HG03039 (cell line): ENCODE measurements around the gene BEST2.
A peak's percentile ranks its signal among the peaks of the same experiment; 100 is the strongest.

ENCODE experiments used
- ATAC-seq: cut with Tn5 transposase; IDR thresholded peaks from one replicate; pipeline ENCODE4 v1.9.1; 2021; ENCODE audit warnings: mild to moderate bottlenecking, moderate library complexity; ENCODE audit not compliant: unreplicated experiment

BEST2 gene

DNA sequence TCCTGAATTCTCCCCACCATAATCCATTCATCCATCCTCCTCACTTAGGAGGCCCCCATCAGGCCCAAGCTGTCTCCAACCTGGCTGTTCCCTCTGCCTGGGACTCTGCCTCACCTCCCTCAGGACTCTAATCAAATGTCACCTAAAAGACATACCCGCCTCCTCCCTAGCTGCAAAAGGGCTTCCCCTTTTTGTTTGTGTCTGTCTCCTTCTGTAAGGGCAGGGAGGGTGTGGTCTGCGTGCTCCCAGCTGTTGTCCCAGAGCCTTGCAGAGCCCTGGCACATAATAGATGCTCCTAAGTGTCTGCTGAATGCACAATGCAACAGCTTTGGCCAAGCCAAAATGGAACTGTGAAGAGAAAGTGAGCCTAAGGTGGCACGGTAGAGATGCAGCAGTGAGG lies 21.5 kb upstream of the BEST2 start:
- no peak for ATAC-seq

DNA sequence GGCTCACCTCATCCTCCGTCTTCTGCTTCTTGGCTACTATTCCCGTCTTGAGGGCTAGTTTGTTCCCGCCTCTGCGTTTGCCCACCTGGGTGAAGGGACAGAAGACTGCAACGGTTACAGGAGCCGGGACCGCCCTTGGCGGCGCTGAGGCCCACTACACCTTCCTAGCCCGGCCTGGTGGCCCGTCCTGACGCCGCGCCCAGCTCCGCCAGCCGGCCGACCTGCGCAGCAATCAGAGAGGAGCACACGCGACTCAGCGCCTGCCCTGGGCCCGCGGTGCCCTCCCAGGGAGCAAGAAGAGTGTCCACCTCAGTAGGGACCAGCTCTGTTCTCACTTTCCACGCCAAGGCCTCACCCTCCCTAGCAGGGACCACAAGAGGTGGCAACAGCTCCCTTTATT lies 20.3 kb upstream of the BEST2 start:
- ATAC-seq: no peak

DNA sequence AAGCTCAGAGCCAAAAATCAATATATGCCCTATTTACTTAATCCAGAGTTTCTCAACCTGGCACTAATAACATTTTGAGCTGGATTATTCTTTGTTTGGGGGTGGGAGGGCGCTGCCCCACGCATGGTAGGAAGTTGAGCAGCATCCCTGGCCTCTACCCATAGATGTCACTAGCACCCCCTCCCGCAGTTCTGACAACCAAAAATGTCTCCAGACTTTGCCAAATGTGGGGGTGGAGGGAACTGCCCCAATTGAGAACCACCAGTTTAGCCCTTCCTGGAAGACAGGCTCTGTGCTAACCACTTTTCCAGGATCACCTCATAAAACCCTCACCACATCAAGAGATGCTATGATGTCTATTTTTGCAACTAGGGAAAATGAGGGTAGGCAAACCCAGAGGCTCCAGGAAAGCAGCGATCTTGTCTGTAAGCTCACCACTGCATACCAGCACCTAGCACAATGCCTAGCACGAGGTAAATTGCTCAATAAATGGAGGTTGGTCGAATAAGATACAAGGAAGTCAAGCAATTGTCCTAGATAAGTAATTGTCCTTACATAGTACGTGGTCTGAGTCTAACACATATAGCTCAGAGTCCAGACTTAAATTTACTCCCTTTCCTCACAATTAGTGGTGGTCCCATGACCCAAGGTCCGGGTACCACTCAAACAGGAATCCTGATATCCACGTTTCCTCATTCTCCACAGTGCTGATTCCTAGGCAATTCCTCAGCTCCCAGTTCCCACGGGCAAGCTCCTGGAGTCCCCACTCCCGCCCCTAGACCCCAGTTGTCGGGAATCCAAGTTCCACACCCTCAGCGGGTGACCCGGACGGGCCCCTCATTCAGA lies 18.0 kb upstream of the BEST2 start:
- no peak for ATAC-seq

DNA sequence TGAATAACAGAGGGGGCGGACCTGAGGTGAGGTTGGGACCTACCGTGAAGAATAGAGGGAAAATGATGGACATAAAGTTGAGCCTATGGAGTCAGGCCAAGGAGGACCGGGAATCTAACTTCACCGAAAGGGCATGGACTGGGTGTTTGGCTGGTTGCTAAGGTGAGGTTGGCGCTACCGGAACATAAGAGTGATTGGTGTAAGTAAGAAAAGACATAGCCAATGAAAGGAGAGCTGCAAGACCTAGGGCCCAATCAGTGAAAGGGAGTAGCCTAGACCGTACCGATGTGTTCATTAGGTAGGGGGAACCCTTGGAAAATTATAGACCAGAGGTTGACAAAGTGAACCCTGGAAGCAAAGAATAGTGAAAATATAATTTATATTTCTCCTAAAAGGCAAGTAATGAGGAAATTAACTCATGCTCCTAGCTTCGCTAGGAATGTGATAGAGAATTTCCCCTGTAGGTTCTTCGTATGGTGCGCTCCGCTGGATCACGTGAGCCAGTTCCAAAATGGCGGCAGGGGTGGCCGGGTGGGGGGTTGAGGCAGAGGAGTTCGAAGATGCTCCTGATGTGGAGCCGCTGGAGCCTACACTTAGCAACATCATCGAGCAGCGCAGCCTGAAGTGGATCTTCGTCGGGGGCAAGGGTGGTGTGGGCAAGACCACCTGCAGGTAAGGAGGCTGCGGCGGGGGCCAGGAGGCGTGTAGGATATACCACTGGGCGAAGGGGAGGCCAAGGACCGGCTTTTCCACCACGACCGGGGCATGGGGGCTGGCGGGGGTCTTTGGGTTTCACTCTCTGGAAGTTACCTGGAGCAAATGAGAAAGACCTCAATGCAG lies 14.4 kb upstream of the BEST2 start, which contains the start of gene GET3:
Gene GET3 (plus strand): TSS at position 503 of the 840 bp plus-strand sequence. CDS start 9 bp downstream, at position 512.
- ATAC-seq: peak; percentile 58

DNA sequence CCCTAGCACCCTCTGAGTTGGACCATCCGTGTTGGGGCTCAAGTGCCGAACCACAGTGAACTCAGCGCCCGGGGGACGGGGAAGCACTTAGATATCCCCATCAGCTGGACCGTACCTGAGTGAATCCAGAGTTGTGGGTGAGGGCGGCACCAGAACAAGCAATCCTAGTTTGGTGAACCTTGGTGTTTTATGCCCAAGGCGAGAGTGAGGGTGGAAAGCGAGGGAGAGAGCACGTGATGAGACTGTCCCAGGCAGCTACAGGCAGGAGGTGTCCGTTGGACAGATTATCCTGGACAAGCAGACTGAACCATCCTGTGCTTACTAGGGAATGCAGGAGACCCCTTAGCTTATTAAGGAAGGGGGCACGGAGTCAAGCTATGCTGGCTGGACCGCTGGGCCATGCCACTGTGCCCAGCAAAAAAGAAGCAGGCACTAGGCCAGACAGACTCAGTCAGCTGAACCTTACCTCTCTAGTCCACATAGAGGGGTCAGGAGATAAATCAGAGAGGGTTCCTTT lies 13.7 kb upstream of the BEST2 start:
- no peak for ATAC-seq

DNA sequence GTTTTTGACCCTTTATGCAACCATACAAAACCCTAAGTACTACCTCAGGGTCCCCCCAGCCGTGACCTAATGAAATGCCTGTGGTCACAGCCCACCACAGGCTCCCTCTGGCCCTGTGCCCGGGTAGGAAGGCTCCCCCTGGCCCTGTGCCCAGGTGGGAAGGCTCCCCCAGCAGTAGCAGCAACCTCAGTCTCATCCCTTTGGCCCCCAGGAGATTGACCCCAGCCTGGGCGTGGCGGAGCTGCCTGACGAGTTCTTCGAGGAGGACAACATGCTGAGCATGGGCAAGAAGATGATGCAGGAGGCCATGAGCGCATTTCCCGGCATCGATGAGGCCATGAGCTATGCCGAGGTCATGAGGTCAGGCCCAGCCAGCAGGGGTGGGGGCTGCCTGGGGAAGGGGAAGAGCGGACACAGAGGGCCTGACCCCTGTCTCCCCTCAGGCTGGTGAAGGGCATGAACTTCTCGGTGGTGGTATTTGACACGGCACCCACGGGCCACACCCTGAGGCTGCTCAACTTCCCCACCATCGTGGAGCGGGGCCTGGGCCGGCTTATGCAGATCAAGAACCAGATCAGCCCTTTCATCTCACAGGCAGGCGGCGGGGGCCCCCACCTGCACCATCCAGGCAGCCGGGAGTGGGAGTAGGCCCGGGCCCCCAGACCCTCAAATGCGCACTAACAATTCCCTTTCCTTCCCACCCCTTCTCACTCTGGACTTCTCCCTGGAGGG lies 6.3 kb upstream of the BEST2 start:
- ATAC-seq: no peak

DNA sequence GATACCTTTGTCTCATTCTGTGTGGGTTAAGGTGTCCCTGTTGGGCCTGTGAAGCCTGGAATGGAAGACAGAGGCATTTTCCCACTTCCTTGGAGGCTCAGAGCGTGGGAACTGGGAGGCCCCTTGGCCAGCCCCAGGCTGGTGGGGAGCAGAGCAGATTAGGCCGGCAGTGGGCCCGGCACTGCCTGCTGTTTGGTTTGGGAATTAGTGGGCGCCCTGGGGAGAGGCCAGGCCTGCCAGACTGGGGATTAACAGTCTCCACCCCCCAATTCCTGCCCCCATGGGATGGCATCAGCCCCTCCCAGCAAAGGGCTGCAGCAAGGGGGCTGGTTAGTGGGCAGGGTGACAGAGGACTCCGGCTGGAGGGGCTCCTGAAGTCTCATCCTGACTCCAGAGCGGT lies 3.1 kb upstream of the BEST2 start:
- ATAC-seq: no peak

DNA sequence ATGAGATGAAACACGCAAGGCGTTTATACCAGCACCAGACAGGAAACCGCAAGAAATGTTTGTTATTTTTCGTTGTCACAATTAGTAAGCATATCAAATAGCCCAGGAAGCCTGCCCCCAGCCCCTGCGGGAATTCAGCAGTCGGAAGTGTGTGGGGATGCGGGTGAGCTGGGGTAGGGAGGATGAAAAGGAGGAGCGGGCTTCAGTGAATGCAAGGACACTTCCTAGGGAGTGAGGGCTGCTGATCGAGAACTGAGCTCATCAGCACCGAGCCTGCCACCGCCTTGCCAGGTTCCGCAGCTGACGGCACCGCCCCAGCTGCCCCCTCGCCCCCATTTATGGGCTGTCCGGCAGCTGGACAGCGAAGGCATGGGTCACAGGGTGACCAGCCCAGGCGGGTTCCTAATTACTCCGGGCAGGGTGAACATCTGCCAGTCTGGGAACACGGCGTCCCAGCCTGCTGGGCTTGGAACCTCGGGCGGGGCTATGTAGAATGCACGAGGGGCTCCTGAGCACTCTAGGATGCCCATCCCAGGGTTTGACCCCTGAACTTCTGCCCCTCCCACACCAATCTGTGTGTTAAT lies 1.6 kb upstream of the BEST2 start:
- no peak for ATAC-seq

DNA sequence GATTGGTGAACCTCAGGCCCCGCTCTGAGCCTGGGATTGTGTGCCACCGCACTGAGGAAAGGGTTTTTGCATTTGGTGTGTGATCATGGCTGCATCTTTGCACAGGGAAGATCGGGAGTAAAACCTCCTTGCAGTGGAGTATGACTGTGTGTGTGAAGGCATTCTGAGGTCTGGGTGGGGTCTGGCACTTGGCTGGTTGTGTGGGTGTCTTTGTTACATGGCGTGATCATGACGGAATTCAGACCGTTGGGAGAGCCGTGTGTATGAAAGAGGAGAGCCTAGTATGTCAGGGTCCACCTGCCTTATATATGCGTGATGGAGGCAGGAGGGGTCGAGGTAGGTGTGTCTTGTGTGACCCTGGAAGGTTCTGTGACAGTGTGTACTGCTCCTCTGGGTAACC lies 740 bp upstream of the BEST2 start:
- ATAC-seq: no peak

DNA sequence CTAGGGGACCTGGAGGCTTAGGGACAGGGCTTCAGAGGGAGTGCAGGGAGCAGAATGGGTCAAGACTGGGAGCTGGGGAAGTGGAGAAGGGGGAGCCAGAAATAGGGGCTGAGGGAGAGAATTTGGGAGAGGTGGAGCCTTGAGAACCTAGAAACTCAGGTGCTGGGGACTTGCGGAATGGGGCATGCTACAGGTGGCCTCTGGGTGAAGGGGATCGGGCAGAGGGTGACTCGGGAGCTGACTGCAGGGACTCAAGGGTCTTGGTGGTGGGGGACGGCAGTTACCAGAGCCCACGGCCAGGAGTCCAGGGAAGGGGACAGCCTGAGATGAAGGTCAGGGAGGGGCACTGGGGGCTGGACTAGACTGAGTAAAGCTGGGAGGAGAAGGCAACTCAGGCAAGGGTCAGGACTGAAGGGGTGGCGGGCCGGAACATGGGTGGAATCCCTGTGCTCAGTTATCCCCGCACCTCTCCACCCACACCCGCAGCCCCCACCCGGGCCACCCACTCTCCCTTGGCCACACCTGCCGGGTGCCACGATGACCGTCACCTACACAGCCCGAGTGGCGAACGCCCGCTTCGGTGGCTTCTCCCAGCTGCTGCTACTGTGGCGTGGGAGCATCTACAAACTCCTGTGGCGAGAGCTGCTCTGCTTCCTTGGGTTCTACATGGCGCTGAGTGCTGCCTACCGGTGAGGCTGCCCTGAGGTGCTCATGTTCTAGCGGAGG lies 628 bp downstream of the BEST2 start:
- no peak for ATAC-seq

DNA sequence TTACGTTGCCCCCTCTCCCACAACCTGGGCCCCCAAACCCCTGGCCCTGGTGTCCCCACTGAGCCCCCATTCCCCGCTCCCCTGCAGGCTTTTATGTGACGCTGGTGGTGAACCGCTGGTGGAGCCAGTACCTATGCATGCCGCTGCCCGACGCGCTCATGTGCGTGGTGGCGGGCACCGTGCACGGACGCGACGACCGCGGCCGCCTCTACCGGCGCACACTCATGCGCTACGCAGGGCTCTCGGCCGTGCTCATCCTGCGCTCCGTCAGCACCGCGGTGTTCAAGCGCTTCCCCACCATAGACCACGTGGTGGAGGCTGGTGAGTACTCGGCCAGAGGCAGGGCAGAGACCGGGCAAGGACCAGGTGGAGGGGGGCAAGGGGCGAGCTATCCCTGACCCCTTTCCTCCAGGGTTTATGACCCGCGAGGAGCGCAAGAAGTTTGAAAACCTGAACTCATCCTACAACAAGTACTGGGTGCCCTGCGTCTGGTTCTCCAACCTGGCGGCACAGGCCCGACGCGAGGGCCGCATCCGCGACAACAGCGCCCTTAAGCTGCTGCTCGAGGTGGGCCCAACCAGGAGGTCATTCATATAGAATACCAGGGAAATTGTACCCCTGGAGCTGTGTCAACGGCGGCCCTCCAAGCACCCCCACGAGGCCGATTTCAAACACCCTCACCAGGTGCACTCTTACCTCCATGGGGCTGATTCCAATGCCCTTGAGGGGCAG lies 3.0 kb downstream of the BEST2 start:
- no peak for ATAC-seq

DNA sequence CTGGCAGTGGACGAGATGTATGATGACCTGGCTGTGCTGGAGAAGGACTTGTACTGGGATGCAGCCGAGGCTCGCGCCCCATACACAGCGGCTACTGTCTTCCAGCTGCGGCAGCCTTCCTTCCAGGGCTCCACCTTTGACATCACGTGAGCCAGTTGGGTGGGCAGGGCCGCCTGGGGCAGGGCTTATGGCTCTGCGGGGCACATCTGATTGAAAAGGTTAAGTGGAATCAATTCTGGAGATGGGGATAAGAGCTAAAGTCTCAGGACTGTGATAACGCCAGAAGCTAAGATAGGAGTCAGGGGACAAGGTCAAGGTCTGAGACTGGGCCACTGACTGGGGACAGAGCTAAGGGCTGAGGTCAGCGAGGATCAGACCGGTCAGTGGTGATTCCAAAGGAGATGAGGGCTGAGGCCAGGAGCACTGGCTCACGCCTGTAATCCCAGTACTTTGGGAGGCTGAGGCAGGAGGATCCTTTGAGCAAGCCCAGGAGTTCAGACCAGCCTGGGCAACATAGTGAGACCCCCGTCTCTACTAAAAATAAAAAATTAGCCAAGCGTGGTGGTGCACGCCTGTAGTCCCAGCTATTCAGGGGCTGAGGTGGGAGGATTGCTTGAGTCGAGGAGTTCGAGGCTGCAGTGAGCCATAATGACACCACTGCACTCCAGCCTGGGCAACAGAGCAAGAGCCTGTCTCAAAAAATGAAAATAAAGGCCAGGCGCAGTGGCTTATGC lies 4.7 kb downstream of the BEST2 start:
- ATAC-seq: no peak

DNA sequence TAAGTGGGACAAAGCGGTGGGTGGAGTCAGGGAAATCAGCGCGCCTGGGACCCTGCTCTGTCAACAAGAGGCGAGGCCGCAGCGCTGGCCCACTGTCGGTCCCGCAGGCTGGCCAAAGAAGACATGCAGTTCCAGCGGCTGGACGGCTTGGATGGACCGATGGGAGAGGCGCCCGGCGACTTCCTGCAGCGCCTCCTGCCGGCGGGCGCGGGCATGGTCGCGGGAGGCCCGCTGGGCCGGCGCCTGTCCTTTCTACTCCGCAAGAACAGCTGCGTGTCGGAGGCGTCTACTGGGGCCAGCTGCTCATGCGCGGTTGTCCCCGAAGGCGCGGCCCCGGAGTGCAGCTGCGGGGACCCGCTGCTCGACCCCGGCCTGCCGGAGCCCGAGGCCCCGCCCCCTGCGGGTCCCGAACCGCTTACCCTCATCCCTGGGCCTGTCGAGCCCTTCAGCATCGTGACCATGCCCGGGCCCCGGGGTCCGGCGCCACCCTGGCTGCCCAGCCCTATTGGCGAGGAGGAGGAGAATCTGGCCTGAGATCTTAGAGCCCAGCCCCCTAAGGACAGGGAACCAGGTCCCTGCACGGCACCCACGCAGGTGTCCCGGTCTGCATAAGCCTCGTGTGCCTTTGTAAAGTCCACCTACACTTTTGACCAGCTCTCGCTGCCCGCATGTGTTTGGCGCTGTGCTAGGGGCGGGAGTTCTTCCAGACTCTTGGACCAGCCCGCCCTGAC lies 6.1 kb downstream of the BEST2 start:
- no peak for ATAC-seq

DNA sequence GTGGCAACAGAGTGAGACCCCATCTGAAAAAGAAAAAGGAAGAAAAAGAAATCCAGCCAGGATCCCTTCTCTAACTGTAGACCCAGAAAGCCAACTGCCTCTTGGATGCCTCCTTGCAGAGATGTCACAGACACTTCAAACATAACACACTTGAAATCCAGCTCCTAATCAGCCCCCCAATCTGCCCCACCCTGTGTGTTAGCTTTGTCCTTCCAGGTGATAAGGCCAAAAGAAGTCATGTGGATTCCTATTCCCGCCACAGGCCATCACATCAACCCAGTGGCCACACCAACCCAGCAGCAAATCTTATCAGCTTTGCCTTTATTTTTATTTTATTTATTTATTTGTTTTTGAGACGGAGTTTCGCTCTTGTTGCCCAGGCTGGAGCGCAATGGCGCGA lies 8.1 kb downstream of the BEST2 start:
- no peak for ATAC-seq

DNA sequence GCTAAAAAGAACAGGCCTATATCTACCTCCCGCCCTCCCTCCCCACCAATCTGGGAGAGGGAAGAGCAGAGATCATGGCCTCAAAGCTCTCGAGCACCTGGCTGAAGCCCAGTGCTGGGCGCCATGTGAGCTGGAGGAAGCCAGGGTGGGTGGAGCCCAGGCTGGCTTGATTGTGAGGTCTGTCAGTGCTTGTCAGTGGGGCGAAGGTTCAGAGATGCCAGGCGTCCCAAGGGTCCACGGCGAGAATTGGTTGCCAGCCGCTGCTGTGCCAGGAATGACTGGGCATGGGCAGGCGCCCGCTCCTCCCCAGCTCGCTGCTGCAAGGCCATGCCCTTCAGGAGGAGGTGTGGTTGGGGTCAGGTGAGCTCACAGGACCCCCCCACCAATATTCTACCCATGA lies 11.5 kb downstream of the BEST2 start:
- no peak for ATAC-seq

DNA sequence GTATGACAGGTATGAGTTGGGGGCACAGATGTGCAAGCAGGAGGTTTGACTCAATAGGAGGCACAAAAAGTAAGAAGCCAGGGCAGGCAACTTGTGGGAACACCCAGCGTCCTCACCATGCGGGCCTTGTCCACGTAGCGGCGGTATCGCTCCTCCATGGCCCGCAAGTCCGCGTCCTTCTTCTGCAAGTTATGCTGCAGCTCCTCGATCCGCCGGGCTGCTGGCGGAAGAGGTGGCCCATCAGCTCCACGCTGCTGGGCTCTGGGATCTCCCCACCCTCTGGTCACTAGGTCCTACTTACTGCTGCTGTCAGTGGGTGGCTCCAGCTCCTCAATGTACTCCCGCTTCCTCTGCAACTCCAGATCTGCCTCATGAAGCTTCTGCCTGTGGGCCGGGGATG lies 13.1 kb downstream of the BEST2 start:
- no peak for ATAC-seq

DNA sequence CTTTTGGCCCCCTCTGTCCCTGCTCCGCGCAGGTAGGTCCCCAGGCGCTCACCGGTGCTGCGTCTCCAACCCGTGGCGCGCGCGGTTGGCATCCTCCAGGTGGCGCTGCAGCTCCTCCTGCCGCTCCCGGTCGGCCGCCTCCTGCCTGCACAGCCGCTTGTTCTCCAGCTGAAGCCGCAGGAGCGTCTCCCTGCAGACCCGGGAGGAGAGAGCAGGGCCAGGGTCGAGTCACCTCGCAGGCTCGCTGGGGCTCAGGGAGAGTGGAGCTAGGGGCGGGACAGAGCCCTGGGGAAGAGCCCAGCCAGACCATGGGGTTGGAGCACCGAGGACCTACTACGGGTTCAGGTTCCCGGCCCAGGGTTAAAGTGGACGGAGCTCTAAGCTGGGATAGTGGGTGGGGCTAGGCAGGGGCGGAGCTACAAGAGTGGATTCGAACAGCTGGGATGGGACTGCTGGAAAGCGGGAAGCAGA lies 14.5 kb downstream of the BEST2 start:
- no peak for ATAC-seq

DNA sequence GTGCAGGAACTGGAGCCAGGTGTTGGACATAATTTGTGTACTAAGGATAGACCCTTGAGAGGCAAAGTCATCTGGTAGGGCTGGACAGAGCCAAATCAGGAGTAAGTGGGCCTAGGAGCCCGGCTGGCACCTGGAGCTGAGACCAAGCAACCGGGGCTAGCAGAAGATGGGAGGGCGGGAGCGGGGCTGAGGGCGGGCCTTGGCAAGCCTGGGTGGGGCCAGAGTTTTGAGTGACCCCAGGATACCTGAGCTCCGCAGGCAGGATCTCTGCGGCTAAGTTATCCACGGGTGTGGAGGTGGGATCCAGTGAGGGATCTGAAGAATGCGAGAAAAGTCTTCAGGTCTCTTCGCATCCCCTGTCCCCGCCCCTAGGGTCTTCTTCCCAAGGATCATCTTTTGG lies 15.6 kb downstream of the BEST2 start:
- no peak for ATAC-seq
